Right lobe of liver (tissue), 6 donors: ENCODE measurements around the gene KIF5C. TPM values are rescaled to one million over a fixed set of nuclear protein-coding genes. Genes with fewer than 3 reads are reported as not detected.
"Not testable (repeated sequence)": the region's sequence is repeated elsewhere in the genome, so short reads cannot be mapped to it uniquely, and the experiment has no call there.

Source experiments
- ATAC-seq, 4 donors: fragments of 200-7000 bp; cut with Tn5 transposase; one replicate each; pipeline ENCODE4 v1.9.1; 2020; ENCODE audit warnings: mild to moderate bottlenecking in 4 of 4, moderate library complexity in 4 of 4
- DNase-seq, 3 donors: peaks; one replicate each; pipeline ENCODE4 v3.0.0-alpha.2; 2020
- H3K27ac ChIP-seq, 3 donors: fragments of 200-600 bp; one replicate each; pipeline ENCODE4 v1.8.0; 2022
- H3K27me3 ChIP-seq, 2 donors: fragments of 200-600 bp; one replicate each; pipeline ENCODE4 v1.8.0; 2022
- H3K36me3 ChIP-seq, 4 donors: fragments of 200-600 bp; sonication (generic) in 1 of 4; one replicate each; pipeline versions ENCODE4 v1.5.1 to v1.8.0; 2017 to 2022; ENCODE audit warnings: control low read depth in 1 of 4
- H3K4me1 ChIP-seq, 4 donors: fragments of 200-600 bp; sonication (generic) in 1 of 4; one replicate each; pipeline versions ENCODE4 v1.5.1 to v1.8.0; 2017 to 2022; ENCODE audit warnings: control low read depth in 1 of 4
- H3K4me3 ChIP-seq, 3 donors: fragments of 200-600 bp; one replicate each; pipeline ENCODE4 v1.8.0; 2022
- H3K9me3 ChIP-seq, 4 donors: fragments of 200-600 bp; sonication (generic) in 1 of 4; one replicate each; pipeline versions ENCODE4 v1.5.1 to v1.8.0; 2017 to 2022; ENCODE audit warnings: control low read depth in 1 of 4
- POLR2A ChIP-seq: fragments of 450-650 bp; IDR thresholded peaks from one replicate; pipeline ENCODE4 v1.6.1; 2017; ENCODE audit warnings: antibody characterized with exemption, mild to moderate bottlenecking
- WGBS: methylation state at CpG from one replicate; pipeline ENCODE4 v1.1.6; 2018; ENCODE audit warnings: low coverage, low lambda C conversion rate; ENCODE audit not compliant: insufficient coverage; ENCODE audit errors: missing lambda C conversion rate; 5-methylcytosine and 5-hydroxymethylcytosine counted together
- intact Hi-C, 2 donors: fragments of 100-400 bp; cut with DNase I; formaldehyde crosslinking; loops; one replicate each; pipeline versions ENCODE4 v1.11.2 to v1.14.1; 2022
- total RNA-seq, 6 experiments: library from RNA; depleted of rRNA in 2 of 6; stranded (reverse); fragments of >200 nt in 2 of 6; fragmentation: NEBNext Ultra II Directional in 3 of 6; extraction: Animal tissue kit (Norgen Biotek cat#: 25700) in 3 of 6; gene quantifications; one replicate each; pipeline versions ENCODE4 v1.1.0 to v1.2.4, GENCODE V29; 2016 to 2023
- TF ChIP-seq, protein P1 (sequence below), 4 donors: fragments of 200-600 bp in 3 of 4; fragments of 450-650 bp in 1 of 4; IDR thresholded peaks; one replicate each; pipeline versions ENCODE4 v1.5.1 to v1.8.0; 2016 to 2022; ENCODE audit warnings: antibody characterized with exemption in 4 of 4, mild to moderate bottlenecking in 2 of 4
- donor health status: DM: no; HTN: yes; CAD: no.
- donor health status: DM: no; HTN: no; CAD: no.
- donor health status: DM: no; HTN: no; CAD: no.
- donor health status: DM: no; HTN: yes; CAD: no.
- donor health status: DM: no; HTN: yes; CAD: no.

Gene KIF5C
- total RNA-seq, 6 experiments from 2014 or later = 0.07 to 1.1 (median 0.34) TPM

DNA sequence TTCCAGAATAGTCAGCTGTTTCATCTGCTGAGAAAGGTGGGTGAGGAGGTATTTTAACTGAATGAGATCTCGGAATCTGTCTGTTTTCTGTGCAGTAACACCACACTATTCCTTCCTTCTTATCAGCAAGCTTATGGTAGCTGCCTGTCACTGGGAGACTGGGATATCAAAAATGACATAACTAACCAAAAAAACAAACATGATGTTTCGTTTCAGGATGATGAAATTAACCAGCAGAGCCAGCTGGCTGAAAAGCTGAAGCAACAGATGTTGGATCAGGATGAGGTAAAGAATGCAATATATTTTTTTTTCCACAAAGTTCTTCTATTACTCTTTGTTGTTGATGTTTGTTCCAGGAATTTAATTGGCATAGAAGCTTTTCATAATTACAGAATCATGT, 103.7 kb downstream of the KIF5C start:
- Histone ChIP-seq H3K36me3 (no peaks in the 10 kb centered on the region), H3K27me3 (no peaks in the 10 kb centered on the region), H3K4me3 (no peak overlapping the region), H3K4me1 (peaks cover 0 to 9% (median 2%) of the 10 kb centered on the region in 4 donors), H3K27ac (no peak overlapping the region), H3K9me3 (no peaks in the 10 kb centered on the region)
- TF ChIP-seq, protein P1, sequence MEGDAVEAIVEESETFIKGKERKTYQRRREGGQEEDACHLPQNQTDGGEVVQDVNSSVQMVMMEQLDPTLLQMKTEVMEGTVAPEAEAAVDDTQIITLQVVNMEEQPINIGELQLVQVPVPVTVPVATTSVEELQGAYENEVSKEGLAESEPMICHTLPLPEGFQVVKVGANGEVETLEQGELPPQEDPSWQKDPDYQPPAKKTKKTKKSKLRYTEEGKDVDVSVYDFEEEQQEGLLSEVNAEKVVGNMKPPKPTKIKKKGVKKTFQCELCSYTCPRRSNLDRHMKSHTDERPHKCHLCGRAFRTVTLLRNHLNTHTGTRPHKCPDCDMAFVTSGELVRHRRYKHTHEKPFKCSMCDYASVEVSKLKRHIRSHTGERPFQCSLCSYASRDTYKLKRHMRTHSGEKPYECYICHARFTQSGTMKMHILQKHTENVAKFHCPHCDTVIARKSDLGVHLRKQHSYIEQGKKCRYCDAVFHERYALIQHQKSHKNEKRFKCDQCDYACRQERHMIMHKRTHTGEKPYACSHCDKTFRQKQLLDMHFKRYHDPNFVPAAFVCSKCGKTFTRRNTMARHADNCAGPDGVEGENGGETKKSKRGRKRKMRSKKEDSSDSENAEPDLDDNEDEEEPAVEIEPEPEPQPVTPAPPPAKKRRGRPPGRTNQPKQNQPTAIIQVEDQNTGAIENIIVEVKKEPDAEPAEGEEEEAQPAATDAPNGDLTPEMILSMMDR (IDR thresholded peaks at IDR 0.05) = no peak
- TF ChIP-seq POLR2A = no peak
- ATAC-seq (peak; percentile 44 to 81 (median 66)), DNase-seq (no peak)
- 12% methylated on average over 2 of the region's 2 CpGs for WGBS
- intact Hi-C loops = no loop called here

DNA sequence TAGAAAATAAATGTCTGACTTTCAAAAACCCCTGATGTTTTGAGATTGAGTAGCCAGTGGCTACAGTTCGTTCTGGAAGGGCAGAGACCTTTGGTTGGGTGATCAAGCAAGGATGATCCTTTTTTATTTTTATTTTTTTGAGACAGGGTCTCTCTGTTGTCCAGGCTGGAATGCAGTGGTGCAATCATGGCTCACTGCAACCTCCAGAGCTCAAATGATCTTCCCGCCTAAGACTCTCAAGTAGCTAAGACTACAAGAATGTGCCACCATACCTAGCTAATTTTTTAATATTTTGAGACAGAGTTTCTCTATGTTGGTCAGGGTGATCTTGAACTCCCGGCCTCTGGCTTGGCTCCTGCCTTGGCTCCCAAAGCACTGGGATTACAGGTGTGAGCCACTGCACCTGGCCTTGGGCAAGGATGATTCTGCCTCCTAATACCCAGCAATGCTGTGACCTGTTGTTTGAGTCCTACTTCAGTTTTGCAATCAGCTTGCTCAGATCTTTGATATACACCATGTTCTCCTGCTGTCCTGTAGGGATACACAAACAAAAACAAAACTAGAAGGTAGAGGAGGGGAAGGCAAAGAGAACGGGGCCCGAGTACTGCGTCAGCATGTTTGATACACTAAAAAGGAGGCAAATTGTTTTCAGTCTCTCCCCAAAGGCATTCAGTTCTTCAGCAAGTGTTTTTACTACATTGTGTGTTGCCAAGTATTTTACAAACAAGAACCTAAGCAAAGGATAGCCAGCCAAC, 104.3 kb downstream of the KIF5C start:
- 26% methylated on average over 6 of the region's 6 CpGs for WGBS
- DNase-seq (no peak), ATAC-seq (peak; percentile 27 to 82 (median 62))
- intact Hi-C loops = no loop called here
- TF ChIP-seq POLR2A = no peak
- TF ChIP-seq, protein P1 (IDR thresholded peaks at IDR 0.05) = no peak
- no peak overlapping the region for H3K4me3 ChIP-seq
- peaks cover 0 to 9% (median 2%) of the 10 kb centered on the region in 4 donors for H3K4me1 ChIP-seq
- H3K9me3 ChIP-seq = no peaks in the 10 kb centered on the region
- H3K36me3 ChIP-seq = no peaks in the 10 kb centered on the region
- H3K27ac ChIP-seq = no peak overlapping the region
- H3K27me3 ChIP-seq = no peaks in the 10 kb centered on the region

DNA sequence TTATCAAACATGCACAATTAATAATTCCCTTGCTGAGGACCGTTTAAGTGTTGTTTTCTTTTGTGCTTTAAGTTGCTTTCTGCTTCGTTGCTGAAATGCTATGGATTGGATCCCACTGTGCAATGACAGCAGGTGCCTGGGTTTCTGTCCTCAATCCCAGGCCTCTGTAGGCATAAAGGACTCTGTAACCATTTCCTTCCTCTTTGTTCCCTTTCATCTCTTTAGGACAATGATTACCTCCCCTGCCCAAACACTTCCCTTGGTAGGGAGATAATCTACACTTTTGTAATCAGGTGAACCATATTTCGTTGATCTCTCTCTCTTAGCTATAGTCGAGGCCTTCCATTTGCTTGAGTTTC, 104.9 kb downstream of the KIF5C start:
- H3K4me3 ChIP-seq = no peak overlapping the region
- WGBS = 53% methylated on average over 4 of the region's 4 CpGs
- H3K4me1 ChIP-seq = peaks cover 0 to 9% (median 2%) of the 10 kb centered on the region in 4 donors
- H3K36me3 ChIP-seq = no peaks in the 10 kb centered on the region
- H3K27ac ChIP-seq = no peak overlapping the region
- no peak for ATAC-seq
- H3K9me3 ChIP-seq = no peaks in the 10 kb centered on the region
- no peaks in the 10 kb centered on the region for H3K27me3 ChIP-seq
- no peak for DNase-seq
- intact Hi-C loops = no loop called here
- TF ChIP-seq, protein P1 (IDR thresholded peaks at IDR 0.05) = no peak
- TF ChIP-seq POLR2A = no peak

DNA sequence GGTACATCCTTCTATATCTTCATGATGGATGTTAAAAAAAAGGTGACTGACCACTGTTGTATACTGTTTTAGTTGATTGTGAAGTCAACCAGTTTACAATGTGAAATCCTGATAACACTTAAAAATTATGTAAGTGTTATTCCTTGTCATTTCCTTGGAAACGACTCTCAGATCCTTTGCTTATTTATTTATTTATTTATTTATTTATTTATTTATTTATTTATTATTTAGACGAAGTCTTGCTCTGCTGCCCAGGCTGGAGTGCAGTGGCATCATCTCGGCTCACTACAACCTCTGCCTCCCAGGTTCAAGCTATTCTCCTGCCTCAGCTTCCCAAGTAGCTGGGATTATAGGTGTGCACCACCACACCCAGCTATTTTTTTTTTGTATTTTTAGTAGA, 105.5 kb downstream of the KIF5C start:
- H3K36me3 ChIP-seq, intact Hi-C loops, H3K4me3 ChIP-seq, H3K4me1 ChIP-seq, H3K27me3 ChIP-seq, ATAC-seq, H3K27ac ChIP-seq, DNase-seq, H3K9me3 ChIP-seq: not testable (repeated sequence)
- WGBS = 86% methylated on average over 3 of the region's 3 CpGs

DNA sequence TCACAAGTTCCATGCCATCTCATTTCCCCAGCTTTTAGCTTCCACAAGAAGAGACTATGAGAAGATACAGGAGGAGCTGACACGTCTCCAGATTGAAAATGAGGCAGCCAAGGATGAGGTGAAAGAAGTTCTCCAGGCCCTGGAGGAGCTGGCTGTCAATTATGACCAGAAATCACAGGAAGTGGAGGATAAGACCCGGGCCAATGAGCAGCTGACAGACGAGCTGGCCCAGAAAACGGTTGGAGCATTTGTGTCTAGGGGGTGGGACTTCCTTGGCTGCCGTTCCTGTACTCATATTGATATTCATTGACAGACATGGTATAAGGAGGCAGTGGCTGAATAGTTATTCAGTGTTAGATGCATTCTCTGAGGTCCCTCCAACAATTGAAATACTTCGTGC, 106.3 kb downstream of the KIF5C start:
- Histone ChIP-seq H3K4me3 (no peak overlapping the region), H3K9me3 (no peaks in the 10 kb centered on the region), H3K27ac (no peak overlapping the region), H3K27me3 (no peaks in the 10 kb centered on the region), H3K36me3 (no peaks in the 10 kb centered on the region), H3K4me1 (peaks cover 0 to 9% (median 2%) of the 10 kb centered on the region in 4 donors)
- intact Hi-C loops = no loop called here
- no peak for DNase-seq
- 76% methylated on average over 4 of the region's 6 CpGs for WGBS
- TF ChIP-seq POLR2A = no peak
- TF ChIP-seq, protein P1 (IDR thresholded peaks at IDR 0.05) = no peak
- no peak for ATAC-seq
